Sigmoid colon (tissue), 7 donors: ENCODE measurements around the gene RNF166. TPM values are rescaled to one million over a fixed set of nuclear protein-coding genes. Genes with fewer than 3 reads are reported as not detected.

Experiments
- DNase-seq: peaks from one replicate; pipeline ENCODE4 v3.0.0-alpha.2; 2019
- H3K27ac ChIP-seq, 4 donors: fragments of 200-600 bp; sonication (generic); one replicate each; pipeline ENCODE4 v1.5.1; 2016 to 2019; ENCODE audit warnings: mild to moderate bottlenecking in 1 of 4
- H3K27me3 ChIP-seq, 3 donors: fragments of 200-600 bp; sonication (generic); one replicate each; pipeline ENCODE4 v1.5.1; 2019; ENCODE audit warnings: mild to moderate bottlenecking in 1 of 3
- H3K36me3 ChIP-seq, 4 donors: fragments of 200-600 bp; sonication (generic); one replicate each; pipeline ENCODE4 v1.5.1; 2016 to 2019
- H3K4me1 ChIP-seq, 4 donors: fragments of 200-600 bp; sonication (generic); one replicate each; pipeline ENCODE4 v1.5.1; 2017 to 2019
- H3K4me3 ChIP-seq, 4 donors: fragments of 200-600 bp; sonication (generic); one replicate each; pipeline ENCODE4 v1.5.1; 2017 to 2019; ENCODE audit warnings: mild to moderate bottlenecking in 2 of 4, moderate library complexity in 1 of 4
- H3K9me3 ChIP-seq, 4 donors: fragments of 200-600 bp in 3 of 4; sonication (generic) in 3 of 4; one replicate each; pipeline versions ENCODE4 v1.5.1 to v1.6.1; 2013 to 2019
- CTCF ChIP-seq, 4 experiments: fragments of 450-650 bp in 3 of 4; fragments of 200-600 bp in 1 of 4; IDR thresholded peaks; one replicate each; pipeline ENCODE4 v1.5.1; 2016 to 2019; ENCODE audit warnings: antibody characterized with exemption in 4 of 4, mild to moderate bottlenecking in 3 of 4, moderate library complexity in 2 of 4
- EP300 ChIP-seq, 4 donors: sonication (generic); formaldehyde crosslinking; IDR thresholded peaks; one replicate each; pipeline ENCODE4 v1.6.1; 2017; ENCODE audit warnings: antibody characterized with exemption in 4 of 4
- POLR2A ChIP-seq, 2 donors: fragments of 450-650 bp; IDR thresholded peaks; one replicate each; pipeline ENCODE4 v1.6.1; 2016; ENCODE audit warnings: antibody characterized with exemption in 2 of 2, mild to moderate bottlenecking in 2 of 2, moderate library complexity in 2 of 2
- POLR2AphosphoS5 ChIP-seq, 4 donors: sonication (generic); formaldehyde crosslinking; IDR thresholded peaks; one replicate each; pipeline ENCODE4 v1.6.1; 2017; ENCODE audit warnings: antibody characterized with exemption in 4 of 4
- WGBS, 2 donors: extraction: QIAGEN DNeasy Blood & Tissue Kit; methylation state at CpG; one replicate each; pipeline ENCODE4 v1.1.7; 2013; 5-methylcytosine and 5-hydroxymethylcytosine counted together
- intact Hi-C: fragments of 100-400 bp; cut with DNase I; formaldehyde crosslinking; loops from one replicate; pipeline ENCODE4 v1.15.1; 2023
- polyA plus RNA-seq, 3 donors: library from polyadenylated mRNA; stranded (reverse); fragments of 200-250 nt; gene quantifications; one replicate each; pipeline ENCODE4 v1.2.3, GENCODE V29; 2013
- total RNA-seq, 4 donors: library from RNA; depleted of rRNA; stranded (reverse); fragments of >200 nt; gene quantifications; one replicate each; pipeline ENCODE4 v1.1.0, GENCODE V29; 2016
- donor health status: healthy with polysubstance abuse.
- donor health status: Bipolar disorder and iron deficiency.
- donor health status: healthy.

The RNF166 gene
- total and polyA plus RNA-seq, 7 donors: 5.4 to 34.8 (median 16.9) TPM

GRCh38 chr16:88687676-88688012 lies 18.6 kb downstream of the RNF166 start:
- H3K27ac ChIP-seq: no peak overlapping the region
- H3K4me1 ChIP-seq: peaks cover 0 to 21% (median 17%) of the 10 kb centered on the region in 4 donors
- H3K9me3 ChIP-seq: no peaks in the 10 kb centered on the region
- H3K27me3 ChIP-seq: peaks cover 34 to 93% (median 78%) of the 10 kb centered on the region in 3 donors
- WGBS, 2 donors: 21 to 64% methylated on average over 3 of the region's 3 CpGs
- DNase-seq: no peak
- H3K36me3 ChIP-seq: no peaks in the 10 kb centered on the region
- no peak overlapping the region for H3K4me3 ChIP-seq
- intact Hi-C loops: no loop called here
- TF ChIP-seq POLR2AphosphoS5 (IDR thresholded peaks at IDR 0.05) (no peak), EP300 (IDR thresholded peaks at IDR 0.05) (no peak), CTCF (IDR thresholded peaks at IDR 0.05) (no peak), POLR2A (IDR thresholded peaks at IDR 0.05) (no peak)

- H3K4me1 ChIP-seq: peaks cover 0 to 21% (median 17%) of the 10 kb centered on the region in 4 donors
- DNase-seq: no peak
- no peak overlapping the region for H3K27ac ChIP-seq
- no peaks in the 10 kb centered on the region for H3K36me3 ChIP-seq
- intact Hi-C loops: no loop called here
- H3K9me3 ChIP-seq: no peaks in the 10 kb centered on the region
- peaks cover 34 to 95% (median 79%) of the 10 kb centered on the region in 3 donors for H3K27me3 ChIP-seq
- H3K4me3 ChIP-seq: no peak overlapping the region
- 34 to 67% methylated on average over 10 of the region's 10 CpGs for WGBS, 2 donors
- TF ChIP-seq POLR2A (IDR thresholded peaks at IDR 0.05): no peak
Measured at GRCh38 chr16:88687254-88687576, 19.0 kb downstream of the RNF166 start.

GRCh38 chr16:88686439-88687253 lies 19.6 kb downstream of the RNF166 start, which contains the start of gene SNAI3:
TSS of gene SNAI3 (minus strand) at chr16:88686507. CDS start at chr16:88686406, 101 bp downstream.
- peaks cover 0 to 21% (median 17%) of the 10 kb centered on the region in 4 donors for H3K4me1 ChIP-seq
- 5 to 8% methylated on average over 65 of the region's 65 CpGs for WGBS, 2 donors
- no peaks in the 10 kb centered on the region for H3K36me3 ChIP-seq
- H3K4me3 ChIP-seq: peak within 1 kb of the TSS; percentile 3 to 51 (median 34)
- H3K27ac ChIP-seq: no peak within 1 kb of the TSS
- TF ChIP-seq CTCF (IDR thresholded peaks at IDR 0.05) (no peak), POLR2AphosphoS5 (IDR thresholded peaks at IDR 0.05) (no peak), EP300 (IDR thresholded peaks at IDR 0.05) (no peak), POLR2A (IDR thresholded peaks at IDR 0.05) (no peak)
- intact Hi-C loops: no loop called here
- H3K27me3 ChIP-seq: peaks cover 34 to 97% (median 85%) of the 10 kb centered on the region in 3 donors
- no peak for DNase-seq
- no peaks in the 10 kb centered on the region for H3K9me3 ChIP-seq

GRCh38 chr16:88686062-88686438 lies 20.2 kb downstream of the RNF166 start:
- Histone ChIP-seq H3K9me3 (no peaks in the 10 kb centered on the region), H3K4me3 (peak overlapping the region; percentile 3 to 51 (median 34)), H3K36me3 (no peaks in the 10 kb centered on the region), H3K4me1 (peaks cover 0 to 21% (median 17%) of the 10 kb centered on the region in 4 donors), H3K27ac (no peak overlapping the region), H3K27me3 (peaks cover 36 to 97% (median 85%) of the 10 kb centered on the region in 3 donors)
- intact Hi-C loops: no loop called here
- 1% methylated on average over 25 of the region's 25 CpGs for WGBS, 2 donors
- TF ChIP-seq POLR2AphosphoS5 (IDR thresholded peaks at IDR 0.05) (no peak), POLR2A (IDR thresholded peaks at IDR 0.05) (no peak), CTCF (IDR thresholded peaks at IDR 0.05) (no peak), EP300 (IDR thresholded peaks at IDR 0.05) (no peak)
- DNase-seq: no peak

- 6 to 8% methylated on average over 33 of the region's 33 CpGs for WGBS, 2 donors
- Histone ChIP-seq H3K4me3 (peak overlapping the region in 3 of 4 donors; percentile 30 to 51 (median 38)), H3K27me3 (peaks cover 37 to 97% (median 82%) of the 10 kb centered on the region in 3 donors), H3K9me3 (no peaks in the 10 kb centered on the region), H3K36me3 (no peaks in the 10 kb centered on the region), H3K4me1 (peaks cover 0 to 21% (median 17%) of the 10 kb centered on the region in 4 donors), H3K27ac (no peak overlapping the region)
- intact Hi-C loops: no loop called here
- TF ChIP-seq EP300 (IDR thresholded peaks at IDR 0.05): no peak
- peak in 1 of 4 experiments; percentile 23 for TF ChIP-seq CTCF (IDR thresholded peaks at IDR 0.05)
- DNase-seq: no peak
Measured at GRCh38 chr16:88685156-88686061, 20.8 kb downstream of the RNF166 start.
